AG20443 (cell line): ENCODE results near the gene CENPL.

Source experiments
- DNase-seq: peaks from one replicate; pipeline ENCODE4 v3.0.0; 2012; ENCODE audit warnings: low spot score, mixed read lengths

The CENPL gene

GRCh38 chr1:173758110-173758509 is 66.6 kb downstream of the CENPL start:
- no peak for DNase-seq

GRCh38 chr1:173757666-173758065 is 67.0 kb downstream of the CENPL start:
- no peak for DNase-seq

GRCh38 chr1:173753830-173754229 is 70.9 kb downstream of the CENPL start:
- DNase-seq: no peak
